NCI-H2196 treated with DMSO at 0.1 percent for 48 hours (cell line): Measurements from ENCODE around the gene TUBB1.

Experiments
- DNase-seq: peaks from one replicate; lab custom pipeline; 2025; ENCODE audit not compliant: unreplicated experiment; lab: John Stamatoyannopoulos, UW

TUBB1 gene

GRCh38 chr20:58989196-58989595 lies 30.0 kb upstream of the TUBB1 start:
- no peak for DNase-seq

- DNase-seq = no peak
Observed at GRCh38 chr20:58990651-58991445, 28.4 kb upstream of the TUBB1 start.

GRCh38 chr20:58991715-58992114 lies 27.5 kb upstream of the TUBB1 start:
- no peak for DNase-seq

- no peak for DNase-seq
Observed at GRCh38 chr20:58992911-58993310, 26.3 kb upstream of the TUBB1 start.

GRCh38 chr20:58993332-58994248 lies 25.6 kb upstream of the TUBB1 start:
- DNase-seq = peak; percentile 21

GRCh38 chr20:58994390-58995159 lies 24.7 kb upstream of the TUBB1 start:
- DNase-seq = no peak

- no peak for DNase-seq
Observed at GRCh38 chr20:58995461-58996225, 23.6 kb upstream of the TUBB1 start.

GRCh38 chr20:58996226-58996611 lies 23.0 kb upstream of the TUBB1 start:
- no peak for DNase-seq

- no peak for DNase-seq
Observed at GRCh38 chr20:58997141-58997770, 22.0 kb upstream of the TUBB1 start.

GRCh38 chr20:58998656-58999055 lies 20.6 kb upstream of the TUBB1 start:
- no peak for DNase-seq

GRCh38 chr20:59000326-59000725 lies 18.9 kb upstream of the TUBB1 start:
- no peak for DNase-seq

- no peak for DNase-seq
Observed at GRCh38 chr20:59001068-59001448, 18.2 kb upstream of the TUBB1 start.

GRCh38 chr20:59001449-59002171 lies 17.6 kb upstream of the TUBB1 start:
- DNase-seq = no peak

- DNase-seq = no peak
Observed at GRCh38 chr20:59002388-59002787, 16.8 kb upstream of the TUBB1 start.

- DNase-seq = no peak
Observed at GRCh38 chr20:59002874-59003399, 16.3 kb upstream of the TUBB1 start.

GRCh38 chr20:59003836-59004492 lies 15.3 kb upstream of the TUBB1 start:
- no peak for DNase-seq

- DNase-seq = no peak
Observed at GRCh38 chr20:59004493-59004762, 14.8 kb upstream of the TUBB1 start.

GRCh38 chr20:59004763-59005522 lies 14.3 kb upstream of the TUBB1 start:
- no peak for DNase-seq
